HepG2 (cell line): ENCODE measurements around the gene LGR6. TPM values are rescaled to one million over a fixed set of nuclear protein-coding genes. Genes with fewer than 3 reads are reported as not detected.

Experiments
- ARHGAP35 ChIP-seq: sonication (generic); formaldehyde crosslinking; IDR thresholded peaks from 2 replicates; pipeline ENCODE4 v1.9.0; 2022; ENCODE audit warnings: mild to moderate bottlenecking, inconsistent platforms, moderate library complexity, missing genetic modification reagents, borderline replicate concordance
- ARNT ChIP-seq: fragments of 450-650 bp; IDR thresholded peaks from 2 replicates; pipeline ENCODE4 v1.6.1; 2017
- CBFB ChIP-seq: sonication (generic); formaldehyde crosslinking; IDR thresholded peaks from 2 replicates; pipeline ENCODE4 v1.4.0; 2020; ENCODE audit warnings: missing genetic modification reagents
- CCDC6 ChIP-seq: sonication (generic); formaldehyde crosslinking; IDR thresholded peaks from 2 replicates; pipeline ENCODE4 v1.8.1; 2022; ENCODE audit warnings: mild to moderate bottlenecking, missing genetic modification reagents, moderate library complexity
- CREM ChIP-seq, 2 experiments: sonication (generic) in 1 of 2; formaldehyde crosslinking in 1 of 2; IDR thresholded peaks; 2 replicates each; pipeline versions ENCODE4 v1.4.0 to v1.6.1; 2016 to 2020; ENCODE audit warnings: antibody characterized with exemption in 1 of 2, mild to moderate bottlenecking in 1 of 2, missing genetic modification reagents in 1 of 2
- HCFC1 ChIP-seq: fragments of 150-350 bp; IDR thresholded peaks from 2 replicates; pipeline ENCODE4 v1.6.1; 2014; ENCODE audit warnings: low read depth, low read length
- HNRNPLL ChIP-seq: fragments of 200-400 bp; formaldehyde crosslinking; IDR thresholded peaks from 2 replicates; pipeline ENCODE4 v1.6.1; 2017; ENCODE audit warnings: mild to moderate bottlenecking, low read depth, low read length; ENCODE audit not compliant: poor library complexity, severe bottlenecking
- KDM1A ChIP-seq: IDR thresholded peaks from 2 replicates; pipeline ENCODE4 v1.6.1; 2016; ENCODE audit warnings: missing compliant biosample characterization
- KLF16 ChIP-seq, 2 experiments: sonication (generic) in 1 of 2; formaldehyde crosslinking in 1 of 2; IDR thresholded peaks; 2 replicates each; pipeline versions ENCODE4 v1.6.1 to v1.8.0; 2016 to 2023; ENCODE audit warnings: missing genetic modification reagents in 2 of 2, missing compliant biosample characterization in 1 of 2
- MAZ ChIP-seq, 2 experiments: sonication (generic) in 1 of 2; formaldehyde crosslinking in 1 of 2; IDR thresholded peaks; 2 replicates each; pipeline versions ENCODE4 v1.5.0 to v1.6.1; 2012 to 2020; ENCODE audit warnings: low read depth in 2 of 2, mild to moderate bottlenecking in 2 of 2, borderline replicate concordance in 1 of 2, improper control_type of control experiment in 1 of 2, low read length in 1 of 2, missing genetic modification reagents in 1 of 2, moderate library complexity in 1 of 2
- MED1 ChIP-seq: sonication (generic); formaldehyde crosslinking; IDR thresholded peaks from 2 replicates; pipeline ENCODE4 v1.4.0; 2020; ENCODE audit warnings: missing genetic modification reagents
- ONECUT2 ChIP-seq: sonication (generic); formaldehyde crosslinking; IDR thresholded peaks from 2 replicates; pipeline ENCODE4 v1.4.0; 2020; ENCODE audit warnings: missing genetic modification reagents
- RAD51 ChIP-seq: fragments of 450-650 bp; IDR thresholded peaks from 2 replicates; pipeline ENCODE4 v1.6.1; 2016; ENCODE audit warnings: borderline replicate concordance
- RNF2 ChIP-seq: fragments of 450-650 bp; conservative IDR thresholded peaks from 2 replicates; pipeline ENCODE4 v1.6.1; 2016; ENCODE audit warnings: low read depth
- SALL2 ChIP-seq: sonication (generic); formaldehyde crosslinking; IDR thresholded peaks from 2 replicates; pipeline ENCODE4 v1.8.1; 2023; ENCODE audit warnings: mild to moderate bottlenecking, missing genetic modification reagents, inconsistent platforms
- SIX1 ChIP-seq: sonication (generic); formaldehyde crosslinking; IDR thresholded peaks from 2 replicates; pipeline ENCODE4 v1.4.0; 2020; ENCODE audit warnings: missing genetic modification reagents, borderline replicate concordance
- TARDBP ChIP-seq: sonication (generic); formaldehyde crosslinking; IDR thresholded peaks from 2 replicates; pipeline ENCODE4 v1.8.0; 2022; ENCODE audit warnings: mild to moderate bottlenecking, missing genetic modification reagents
- ZNF264 ChIP-seq: sonication (generic); formaldehyde crosslinking; IDR thresholded peaks from 2 replicates; pipeline ENCODE4 v1.4.0; 2020; ENCODE audit warnings: missing genetic modification reagents
- ZNF317 ChIP-seq: sonication (generic); formaldehyde crosslinking; IDR thresholded peaks from 2 replicates; pipeline ENCODE4 v1.5.0; 2020; ENCODE audit warnings: mild to moderate bottlenecking, missing genetic modification reagents
- ZNF335 ChIP-seq: sonication (generic); formaldehyde crosslinking; IDR thresholded peaks from 2 replicates; pipeline ENCODE4 v1.4.0; 2020; ENCODE audit warnings: missing genetic modification reagents
- ZNF460 ChIP-seq: sonication (generic); formaldehyde crosslinking; IDR thresholded peaks from 2 replicates; pipeline ENCODE4 v1.5.1; 2020; ENCODE audit warnings: missing genetic modification reagents, mild to moderate bottlenecking, borderline replicate concordance
- ZNF468 ChIP-seq: sonication (generic); formaldehyde crosslinking; IDR thresholded peaks from 2 replicates; pipeline ENCODE4 v1.8.0; 2022; ENCODE audit warnings: mild to moderate bottlenecking, moderate library complexity, missing genetic modification reagents
- ZNF670 ChIP-seq: sonication (generic); formaldehyde crosslinking; IDR thresholded peaks from 2 replicates; pipeline ENCODE4 v1.8.0; 2022; ENCODE audit warnings: mild to moderate bottlenecking, missing genetic modification reagents, borderline replicate concordance
- ZNF776 ChIP-seq: sonication (generic); formaldehyde crosslinking; IDR thresholded peaks from 2 replicates; pipeline ENCODE4 v1.4.0; 2020; ENCODE audit warnings: mild to moderate bottlenecking, missing genetic modification reagents
- ZSCAN21 ChIP-seq: sonication (generic); formaldehyde crosslinking; IDR thresholded peaks from 2 replicates; pipeline ENCODE4 v1.8.0; 2022; ENCODE audit warnings: mild to moderate bottlenecking, missing genetic modification reagents, moderate library complexity, borderline replicate concordance
- ZSCAN22 ChIP-seq: sonication (generic); formaldehyde crosslinking; IDR thresholded peaks from 2 replicates; pipeline ENCODE4 v1.4.0; 2020; ENCODE audit warnings: mild to moderate bottlenecking, missing genetic modification reagents
- ZSCAN25 ChIP-seq: sonication (generic); formaldehyde crosslinking; IDR thresholded peaks from 2 replicates; pipeline ENCODE4 v1.8.0; 2022; ENCODE audit warnings: mild to moderate bottlenecking, missing genetic modification reagents
- polyA plus RNA-seq, 8 experiments: library from polyadenylated mRNA; depleted of rRNA in 3 of 8; stranded (reverse) in 7 of 8; unstranded in 1 of 8; fragments of >200 nt; fragmentation: Illumina TruSeq in 4 of 8; extraction: Trizol in 4 of 8; gene quantifications; 2 replicates each; pipeline versions ENCODE4 v1.2.1 to v1.2.3, GENCODE V29; 2011 to 2016; ENCODE audit warnings: low read depth in 4 of 8, missing spikeins in 1 of 8, mixed read lengths in 1 of 8; ENCODE audit not compliant: insufficient read depth in 1 of 8
- total RNA-seq, 5 experiments: library from RNA; depleted of rRNA; stranded (reverse); fragments of >200 nt; fragmentation: Illumina TruSeq; extraction: Trizol; gene quantifications; 2 replicates each; pipeline ENCODE4 v1.2.3, GENCODE V29; 2016; ENCODE audit warnings: low read depth in 1 of 5
- TF ChIP-seq, protein P1 (sequence below): sonication (generic); formaldehyde crosslinking; IDR thresholded peaks from 2 replicates; pipeline ENCODE4 v1.4.0; 2020; ENCODE audit warnings: missing genetic modification reagents
- TF ChIP-seq, protein P2 (sequence below): sonication (generic); formaldehyde crosslinking; IDR thresholded peaks from 2 replicates; pipeline ENCODE4 v1.4.0; 2020; ENCODE audit warnings: missing genetic modification reagents

LGR6 gene
- total and polyA plus RNA-seq, 2 of the 13 experiments (the other 11 are each of a cell fraction or from before 2014, with no cell fraction given) = 0.07 TPM; not detected in 1

DNA sequence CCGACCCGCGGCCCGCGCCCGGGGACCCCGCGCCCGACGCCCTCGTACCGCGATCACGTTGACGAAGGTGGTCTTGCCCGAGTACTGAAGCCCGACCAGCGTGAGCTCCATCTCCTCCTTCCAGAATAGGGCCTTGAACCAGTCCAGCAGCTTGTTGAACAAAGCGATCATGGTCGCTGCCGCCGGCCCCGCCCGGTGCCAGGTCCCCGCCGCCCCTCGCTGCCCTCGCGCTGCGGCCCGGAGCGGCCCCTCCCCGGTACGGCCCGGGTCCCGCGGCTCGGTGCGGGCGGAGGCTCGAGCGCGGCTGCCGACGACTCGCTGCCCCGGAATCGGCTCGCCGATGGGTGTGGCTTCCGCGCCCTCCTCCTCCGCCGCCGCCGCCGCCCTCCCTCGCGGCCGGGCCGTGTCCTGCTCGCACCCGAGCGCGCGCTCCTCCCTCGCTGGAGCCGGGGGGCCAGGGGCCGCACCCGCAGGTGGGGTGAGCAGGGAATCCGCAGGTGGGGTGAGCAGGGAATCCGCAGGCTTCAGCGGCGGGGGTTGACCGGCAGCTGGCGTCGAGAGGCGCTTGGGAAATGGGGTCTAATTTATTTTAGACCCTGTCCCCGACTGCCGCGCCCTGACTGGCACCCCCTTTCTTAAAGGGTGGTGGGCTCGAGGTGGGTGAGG is 49.1 kb upstream of the LGR6 start, which contains the start of gene ARL8A (continued):
- TF ChIP-seq MAZ (IDR thresholded peaks at IDR 0.05; ENCODE audit: borderline replicate concordance, low read depth, low read length) (no peak), MAZ (CRISPR knock-in tag; IDR thresholded peaks at IDR 0.05; ENCODE audit: low read depth) (peak; percentile 58), HNRNPLL (peak; percentile 45), ONECUT2 (no peak), ZNF335 (CRISPR knock-in tag) (no peak), ZNF460 (CRISPR knock-in tag) (no peak), SIX1 (CRISPR knock-in tag) (no peak), CCDC6 (no peak), MED1 (CRISPR knock-in tag) (no peak), TARDBP (CRISPR knock-in tag) (no peak), HCFC1 (no peak), ZNF670 (CRISPR knock-in tag) (no peak), ZNF776 (peak; percentile 96; the same call in 1 of the 2 replicates), ARHGAP35 (CRISPR knock-in tag) (no peak), CREM (IDR thresholded peaks at IDR 0.05) (no peak), CREM (CRISPR knock-in tag; IDR thresholded peaks at IDR 0.05) (no peak), ARNT (no peak), RAD51 (no peak), ZSCAN21 (CRISPR knock-in tag) (0 out of 2 replicates have a peak, but pooled peaks have one; percentile 52), ZSCAN25 (CRISPR knock-in tag) (no peak), ZNF317 (CRISPR knock-in tag) (no peak), ZNF264 (no peak), CBFB (CRISPR knock-in tag) (no peak), ZSCAN22 (CRISPR knock-in tag) (no peak), RNF2 (no peak), KDM1A (CRISPR knock-in tag) (no peak), KLF16 (CRISPR knock-in tag; IDR thresholded peaks at IDR 0.05) (no peak), SALL2 (CRISPR knock-in tag) (0 out of 2 replicates have a peak, but pooled peaks have one; percentile 34), ZNF468 (CRISPR knock-in tag) (no peak)
- TF ChIP-seq, protein P1, sequence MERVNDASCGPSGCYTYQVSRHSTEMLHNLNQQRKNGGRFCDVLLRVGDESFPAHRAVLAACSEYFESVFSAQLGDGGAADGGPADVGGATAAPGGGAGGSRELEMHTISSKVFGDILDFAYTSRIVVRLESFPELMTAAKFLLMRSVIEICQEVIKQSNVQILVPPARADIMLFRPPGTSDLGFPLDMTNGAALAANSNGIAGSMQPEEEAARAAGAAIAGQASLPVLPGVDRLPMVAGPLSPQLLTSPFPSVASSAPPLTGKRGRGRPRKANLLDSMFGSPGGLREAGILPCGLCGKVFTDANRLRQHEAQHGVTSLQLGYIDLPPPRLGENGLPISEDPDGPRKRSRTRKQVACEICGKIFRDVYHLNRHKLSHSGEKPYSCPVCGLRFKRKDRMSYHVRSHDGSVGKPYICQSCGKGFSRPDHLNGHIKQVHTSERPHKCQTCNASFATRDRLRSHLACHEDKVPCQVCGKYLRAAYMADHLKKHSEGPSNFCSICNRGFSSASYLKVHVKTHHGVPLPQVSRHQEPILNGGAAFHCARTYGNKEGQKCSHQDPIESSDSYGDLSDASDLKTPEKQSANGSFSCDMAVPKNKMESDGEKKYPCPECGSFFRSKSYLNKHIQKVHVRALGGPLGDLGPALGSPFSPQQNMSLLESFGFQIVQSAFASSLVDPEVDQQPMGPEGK (CRISPR knock-in tag) = 0 out of 2 replicates have a peak, but pooled peaks have one; percentile 19
- TF ChIP-seq, protein P2, sequence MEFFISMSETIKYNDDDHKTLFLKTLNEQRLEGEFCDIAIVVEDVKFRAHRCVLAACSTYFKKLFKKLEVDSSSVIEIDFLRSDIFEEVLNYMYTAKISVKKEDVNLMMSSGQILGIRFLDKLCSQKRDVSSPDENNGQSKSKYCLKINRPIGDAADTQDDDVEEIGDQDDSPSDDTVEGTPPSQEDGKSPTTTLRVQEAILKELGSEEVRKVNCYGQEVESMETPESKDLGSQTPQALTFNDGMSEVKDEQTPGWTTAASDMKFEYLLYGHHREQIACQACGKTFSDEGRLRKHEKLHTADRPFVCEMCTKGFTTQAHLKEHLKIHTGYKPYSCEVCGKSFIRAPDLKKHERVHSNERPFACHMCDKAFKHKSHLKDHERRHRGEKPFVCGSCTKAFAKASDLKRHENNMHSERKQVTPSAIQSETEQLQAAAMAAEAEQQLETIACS = peak; percentile 80
